ENCODE results near the gene FNDC4.
A peak's percentile ranks its signal among the peaks of the same experiment; 100 is the strongest.

The FNDC4 gene

GRCh38 chr2:27494284-27494943 lies 586 bp downstream of the FNDC4 start:
- no peak overlapping the region for H3K4me3 ChIP-seq (ENCODE audit: low read depth, low read length)
- TF ChIP-seq CTCF (IDR thresholded peaks at IDR 0.05; ENCODE audit: insufficient read depth, low read depth, low read length, missing control alignments), result no peak
- no peak for DNase-seq (ENCODE audit: low read depth)

GRCh38 chr2:27493948-27494283 lies 1.1 kb downstream of the FNDC4 start:
- DNase-seq (ENCODE audit: low read depth), result no peak
- no peak overlapping the region for H3K4me3 ChIP-seq (ENCODE audit: low read depth, low read length)
- TF ChIP-seq CTCF (IDR thresholded peaks at IDR 0.05; ENCODE audit: insufficient read depth, low read depth, low read length, missing control alignments), result no peak

GRCh38 chr2:27492557-27492956 lies 2.4 kb downstream of the FNDC4 start:
- TF ChIP-seq CTCF (IDR thresholded peaks at IDR 0.05; ENCODE audit: insufficient read depth, low read depth, low read length, missing control alignments), result no peak
- DNase-seq (ENCODE audit: low read depth), result no peak
- no peak overlapping the region for H3K4me3 ChIP-seq (ENCODE audit: low read depth, low read length)

- TF ChIP-seq CTCF (IDR thresholded peaks at IDR 0.05; ENCODE audit: insufficient read depth, low read depth, low read length, missing control alignments), result no peak
- peak; percentile 99 for DNase-seq (ENCODE audit: low read depth)
These were observed 5.3 kb downstream of the FNDC4 start, which contains the start of gene IFT172 for GRCh38 chr2:27489498-27490397. IFT172 (minus strand) TSS chr2:27489743; CDS start chr2:27489653, 90 bp downstream.

GRCh38 chr2:27489118-27489497 lies 5.9 kb downstream of the FNDC4 start:
- peak overlapping the region; percentile 62 for H3K4me3 ChIP-seq (ENCODE audit: low read depth, low read length)
- peak; percentile 18 for DNase-seq (ENCODE audit: low read depth)
- no peak for TF ChIP-seq CTCF (IDR thresholded peaks at IDR 0.05; ENCODE audit: insufficient read depth, low read depth, low read length, missing control alignments)

More at GRCh38 chr2:27489498-27490397, 5.3 kb downstream of the FNDC4 start, which contains the start of gene IFT172:
- peak within 1 kb of the TSS; percentile 62 for H3K4me3 ChIP-seq (ENCODE audit: low read depth, low read length)

- no peak overlapping the region for H3K4me3 ChIP-seq (ENCODE audit: low read depth, low read length)
- no peak for TF ChIP-seq CTCF (IDR thresholded peaks at IDR 0.05; ENCODE audit: insufficient read depth, low read depth, low read length, missing control alignments)
- DNase-seq (ENCODE audit: low read depth), result no peak
These were observed 9.5 kb downstream of the FNDC4 start for GRCh38 chr2:27485496-27485895.

Measured in GM12865 (cell line).